AG04449 (cell line): ENCODE data around the gene SATB1.

ENCODE experiments used
- CTCF ChIA-PET: fragments of 350-600 bp; formaldehyde crosslinking; extraction: SDS; loops from one replicate; lab custom pipeline; 2021; ENCODE audit warnings: antibody characterized with exemption; lab: Yijun Ruan, JAX
- POLR2A ChIA-PET: fragments of 400-600, 350-600 bp; formaldehyde crosslinking; extraction: SDS; loops from one replicate; lab custom pipeline; 2020; ENCODE audit warnings: antibody characterized with exemption, inconsistent platforms; lab: Yijun Ruan, JAX
- DNase-seq: peaks from one replicate; pipeline ENCODE4 v3.0.0-alpha.2; 2010; ENCODE audit warnings: low read depth, low spot score
- H3K4me3 ChIP-seq: 2 replicates; pipeline ENCODE4 v1.5.1; 2011; ENCODE audit warnings: low read depth, mild to moderate bottlenecking, control low read depth, low read length
- TF ChIP-seq, protein P1 (sequence below): IDR thresholded peaks from one replicate; pipeline ENCODE4 v1.5.1; 2011; ENCODE audit warnings: mild to moderate bottlenecking, moderate library complexity, low read length, control low read depth, inconsistent platforms; ENCODE audit not compliant: insufficient read depth; ENCODE audit errors: missing control alignments

The SATB1 gene

DNA sequence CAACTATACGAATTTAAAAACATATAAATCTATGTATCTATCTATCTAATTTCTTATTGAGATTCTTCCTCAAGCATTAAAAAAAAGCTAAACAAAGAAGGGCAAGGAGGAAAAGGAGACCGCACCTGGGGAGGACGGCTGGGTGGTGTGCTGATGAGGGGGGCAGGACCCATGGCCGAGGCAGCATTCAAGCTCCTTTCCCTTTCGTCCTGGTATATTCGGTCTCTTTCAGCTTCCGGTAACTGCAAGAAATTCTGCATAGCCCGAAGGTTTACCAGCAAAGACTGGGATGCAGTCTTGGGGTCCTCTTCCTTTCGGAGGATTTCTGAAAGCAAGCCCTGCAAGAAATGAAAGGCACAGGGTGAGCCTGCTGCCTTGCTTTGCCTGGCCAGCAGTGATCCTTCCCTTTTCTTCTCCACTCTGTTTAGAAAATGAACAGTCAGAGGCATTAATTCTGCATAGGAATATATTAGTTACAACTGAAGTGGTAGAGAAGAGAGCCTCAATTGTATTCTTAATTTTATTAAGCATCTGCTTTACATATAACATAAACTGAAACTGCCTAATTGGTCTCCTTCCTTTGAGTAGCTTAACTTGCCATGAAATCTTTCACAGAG, 38.8 kb downstream of the SATB1 start:
- no peak overlapping the region for H3K4me3 ChIP-seq
- ChIA-PET CTCF (interaction anchor here (1.2 to 4.1 kb wide), 3 partner anchors 10 to 492 kb away, joined by 3 to 21 read pairs (median 5); no protein-coding TSS in a partner anchor), POLR2A (no interaction called here)
- no peak for DNase-seq
- TF ChIP-seq, protein P1, sequence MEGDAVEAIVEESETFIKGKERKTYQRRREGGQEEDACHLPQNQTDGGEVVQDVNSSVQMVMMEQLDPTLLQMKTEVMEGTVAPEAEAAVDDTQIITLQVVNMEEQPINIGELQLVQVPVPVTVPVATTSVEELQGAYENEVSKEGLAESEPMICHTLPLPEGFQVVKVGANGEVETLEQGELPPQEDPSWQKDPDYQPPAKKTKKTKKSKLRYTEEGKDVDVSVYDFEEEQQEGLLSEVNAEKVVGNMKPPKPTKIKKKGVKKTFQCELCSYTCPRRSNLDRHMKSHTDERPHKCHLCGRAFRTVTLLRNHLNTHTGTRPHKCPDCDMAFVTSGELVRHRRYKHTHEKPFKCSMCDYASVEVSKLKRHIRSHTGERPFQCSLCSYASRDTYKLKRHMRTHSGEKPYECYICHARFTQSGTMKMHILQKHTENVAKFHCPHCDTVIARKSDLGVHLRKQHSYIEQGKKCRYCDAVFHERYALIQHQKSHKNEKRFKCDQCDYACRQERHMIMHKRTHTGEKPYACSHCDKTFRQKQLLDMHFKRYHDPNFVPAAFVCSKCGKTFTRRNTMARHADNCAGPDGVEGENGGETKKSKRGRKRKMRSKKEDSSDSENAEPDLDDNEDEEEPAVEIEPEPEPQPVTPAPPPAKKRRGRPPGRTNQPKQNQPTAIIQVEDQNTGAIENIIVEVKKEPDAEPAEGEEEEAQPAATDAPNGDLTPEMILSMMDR = no peak

DNA sequence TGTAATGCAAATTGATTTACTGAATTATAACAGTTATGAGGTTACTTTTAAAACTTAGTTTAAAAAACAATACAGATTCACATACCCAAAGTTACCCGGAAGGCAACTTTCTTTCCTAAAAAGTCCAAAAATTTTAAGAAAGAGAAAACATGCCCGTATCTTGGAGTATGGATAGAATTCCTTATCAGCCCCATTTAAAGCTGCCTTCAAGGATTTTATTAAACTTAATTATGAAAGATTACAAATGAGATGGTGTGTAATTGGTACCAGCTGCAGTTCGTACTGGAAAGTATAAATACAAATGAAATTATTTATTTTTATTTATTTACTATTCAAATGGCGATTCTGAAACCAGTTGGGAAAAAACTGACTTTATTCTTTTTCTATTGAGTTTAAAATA, 39.4 kb downstream of the SATB1 start:
- no peak for DNase-seq
- TF ChIP-seq, protein P1 = no peak
- H3K4me3 ChIP-seq = no peak overlapping the region
- CTCF ChIA-PET = interaction anchor here (1.2 to 4.1 kb wide), 2 partner anchors 480 to 491 kb away, joined by 3 to 21 read pairs; no protein-coding TSS in a partner anchor
- POLR2A ChIA-PET = no interaction called here

DNA sequence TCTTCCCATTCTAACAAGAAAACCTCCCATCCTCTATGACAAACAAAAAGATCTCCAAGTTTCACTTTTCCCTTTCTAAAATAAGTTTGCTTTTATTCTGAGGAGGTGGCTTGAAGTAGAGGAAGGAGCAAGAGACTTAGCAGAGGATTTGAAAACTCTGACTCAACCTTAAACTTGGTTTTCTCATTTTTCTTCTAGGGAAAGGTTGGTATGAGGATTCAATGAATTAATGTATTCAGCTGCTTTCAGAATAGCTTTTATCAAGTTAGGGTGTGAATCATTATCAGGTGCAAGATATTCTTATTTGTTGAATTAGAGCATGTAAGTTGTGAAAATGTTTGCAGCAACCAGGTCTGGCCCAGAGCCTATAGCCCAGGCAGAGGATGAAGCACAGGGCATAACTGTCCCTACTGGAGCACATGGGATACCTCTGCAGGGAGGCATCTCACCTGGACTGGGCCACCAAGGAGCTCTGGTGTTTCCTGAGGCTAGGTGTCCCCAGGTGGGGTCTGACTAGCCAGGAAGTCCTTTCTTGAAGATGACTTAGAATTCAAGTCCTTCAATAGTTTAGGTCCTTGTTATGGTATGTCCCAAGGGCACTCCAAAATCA, 42.3 kb downstream of the SATB1 start:
- no peak overlapping the region for H3K4me3 ChIP-seq
- ChIA-PET CTCF (no interaction called here), POLR2A (no interaction called here)
- TF ChIP-seq, protein P1 = no peak
- DNase-seq = no peak

DNA sequence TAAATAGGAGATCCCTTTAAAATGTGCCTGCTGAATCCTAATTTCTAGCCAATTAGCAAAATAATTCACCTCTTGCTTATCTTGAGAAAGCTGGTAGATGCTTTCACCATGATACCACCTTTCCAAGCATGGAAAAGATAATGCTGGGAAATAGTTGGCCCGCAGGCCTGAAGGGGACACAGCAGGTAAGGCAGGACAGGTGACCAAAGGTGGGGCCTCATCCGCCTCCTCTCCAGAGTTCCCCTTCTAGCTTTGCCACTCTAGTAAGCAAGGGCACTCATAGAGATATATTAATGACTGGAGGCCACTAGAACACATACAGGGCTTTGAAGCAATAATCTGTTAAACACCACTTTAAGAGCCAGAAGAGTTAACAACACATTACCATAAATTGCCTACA, 45.5 kb downstream of the SATB1 start:
- POLR2A ChIA-PET = no interaction called here
- TF ChIP-seq, protein P1 = no peak
- CTCF ChIA-PET = interaction anchor here (4.6 kb wide), 1 partner anchor 10 kb away, joined by 26 read pairs; no protein-coding TSS in a partner anchor
- DNase-seq = no peak
- H3K4me3 ChIP-seq = no peak overlapping the region

DNA sequence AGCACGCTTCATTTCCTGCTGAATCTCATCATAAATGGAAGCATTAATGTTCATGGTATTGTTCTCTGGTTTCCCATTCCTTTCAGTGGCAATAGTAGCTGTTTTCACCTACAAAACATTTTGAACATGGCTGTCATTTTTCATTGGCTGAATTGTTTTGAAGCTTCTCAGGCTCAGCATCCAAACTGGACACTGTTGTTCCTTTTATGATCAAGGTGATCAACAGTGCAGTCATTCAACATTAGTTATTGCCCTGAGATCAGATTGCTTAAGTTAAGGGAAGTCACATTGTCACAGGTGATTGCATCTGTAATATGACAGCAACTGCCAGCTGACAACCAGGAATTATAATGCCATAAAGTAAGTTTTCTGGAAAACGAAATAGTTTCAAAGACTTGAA, 46.9 kb downstream of the SATB1 start:
- no peak for DNase-seq
- CTCF ChIA-PET = interaction anchor here (1.1 to 4.6 kb wide), 2 partner anchors 12 to 14 kb away, joined by 3 to 26 read pairs; no protein-coding TSS in a partner anchor
- H3K4me3 ChIP-seq = no peak overlapping the region
- TF ChIP-seq, protein P1 = no peak
- POLR2A ChIA-PET = no interaction called here

DNA sequence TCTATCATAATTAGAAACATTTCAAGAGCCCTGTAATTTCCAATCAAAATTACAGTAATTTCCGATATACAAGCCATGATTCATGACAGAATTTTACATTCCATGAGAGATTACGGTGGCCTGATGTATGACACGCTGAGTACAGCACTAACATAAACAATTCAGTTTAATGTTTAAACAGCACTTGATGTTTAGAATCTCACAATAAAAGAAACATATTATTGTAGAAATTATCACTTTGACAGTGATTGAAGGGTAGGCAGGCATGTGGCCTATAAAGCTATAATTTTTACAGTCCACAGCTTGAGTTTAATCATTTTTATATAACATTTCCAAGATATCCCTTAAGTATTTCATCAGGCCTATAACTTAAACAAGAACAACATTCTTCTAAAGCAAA, 48.5 kb downstream of the SATB1 start:
- TF ChIP-seq, protein P1 = no peak
- CTCF ChIA-PET = no interaction called here
- DNase-seq = no peak
- H3K4me3 ChIP-seq = no peak overlapping the region
- POLR2A ChIA-PET = no interaction called here
